ENCODE data around the gene MAP7D1.

DNA sequence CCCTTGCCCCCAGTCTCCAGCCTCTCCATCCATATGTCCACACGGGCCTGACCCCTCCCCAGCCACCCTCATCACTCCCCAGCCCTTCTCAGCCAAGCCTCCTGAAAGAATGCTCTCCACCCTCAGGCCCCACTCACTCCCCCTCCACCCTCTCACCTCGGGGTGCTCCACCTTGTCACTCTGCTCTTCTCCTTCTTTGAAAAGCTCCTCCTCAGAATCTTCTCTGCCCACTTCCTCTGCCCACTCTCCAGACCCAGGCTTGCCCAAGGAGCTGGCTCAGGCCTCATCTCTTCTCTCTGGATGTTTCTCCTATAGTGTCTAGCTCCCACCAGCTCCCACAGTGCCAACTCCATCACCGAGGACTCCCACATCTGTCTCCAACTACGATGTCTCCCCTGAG lies 44.8 kb upstream of the MAP7D1 start:
- TF ChIP-seq, protein P1, sequence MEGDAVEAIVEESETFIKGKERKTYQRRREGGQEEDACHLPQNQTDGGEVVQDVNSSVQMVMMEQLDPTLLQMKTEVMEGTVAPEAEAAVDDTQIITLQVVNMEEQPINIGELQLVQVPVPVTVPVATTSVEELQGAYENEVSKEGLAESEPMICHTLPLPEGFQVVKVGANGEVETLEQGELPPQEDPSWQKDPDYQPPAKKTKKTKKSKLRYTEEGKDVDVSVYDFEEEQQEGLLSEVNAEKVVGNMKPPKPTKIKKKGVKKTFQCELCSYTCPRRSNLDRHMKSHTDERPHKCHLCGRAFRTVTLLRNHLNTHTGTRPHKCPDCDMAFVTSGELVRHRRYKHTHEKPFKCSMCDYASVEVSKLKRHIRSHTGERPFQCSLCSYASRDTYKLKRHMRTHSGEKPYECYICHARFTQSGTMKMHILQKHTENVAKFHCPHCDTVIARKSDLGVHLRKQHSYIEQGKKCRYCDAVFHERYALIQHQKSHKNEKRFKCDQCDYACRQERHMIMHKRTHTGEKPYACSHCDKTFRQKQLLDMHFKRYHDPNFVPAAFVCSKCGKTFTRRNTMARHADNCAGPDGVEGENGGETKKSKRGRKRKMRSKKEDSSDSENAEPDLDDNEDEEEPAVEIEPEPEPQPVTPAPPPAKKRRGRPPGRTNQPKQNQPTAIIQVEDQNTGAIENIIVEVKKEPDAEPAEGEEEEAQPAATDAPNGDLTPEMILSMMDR (conservative IDR thresholded peaks at IDR 0.05; ENCODE audit: low read depth, low read length) = no peak
- no peak for TF ChIP-seq EZH2 (IDR thresholded peaks at IDR 0.05; ENCODE audit: borderline replicate concordance, low read depth, low read length, poor library complexity, severe bottlenecking)

Measured in A673 (cell line).